Left lobe of liver (tissue), 2 donors: Measurements from ENCODE around the gene TARM1. TPM values are rescaled to one million over a fixed set of nuclear protein-coding genes. Genes with fewer than 3 reads are reported as not detected.
A peak's percentile ranks its signal among the peaks of the same experiment; 100 is the strongest.
"Not testable (repeated sequence)": the region's sequence is repeated elsewhere in the genome, so short reads cannot be mapped to it uniquely, and the experiment has no call there.

ENCODE experiments used
- ATAC-seq: fragments of 200-7000 bp; cut with Tn5 transposase; one replicate; pipeline ENCODE4 v1.9.1; 2020; ENCODE audit warnings: mild to moderate bottlenecking, moderate library complexity
- DNase-seq: peaks from one replicate; pipeline ENCODE4 v3.0.0-alpha.2; 2020; ENCODE audit warnings: low spot score
- total RNA-seq: library from RNA; stranded (reverse); gene quantifications from one replicate; pipeline ENCODE4 v1.2.1, GENCODE V29; 2021
- donor health status: DM: no; HTN: no; CAD: no; lungs with moderate emphysema.
- donor health status: DM: no; HTN: yes; CAD: no.

Gene TARM1
- total RNA-seq, 1 donor from 2014 or later = not detected

- ATAC-seq (no peak), DNase-seq (no peak)
Measured at GRCh38 chr19:54100561-54100960, 19.4 kb upstream of the TARM1 start, which contains the start of gene OSCAR. Gene OSCAR (minus strand): TSS chr19:54100803. CDS start chr19:54100792, 11 bp downstream.

- not testable (repeated sequence) for DNase-seq, ATAC-seq
Measured at GRCh38 chr19:54099903-54100255, 18.7 kb upstream of the TARM1 start.

- ATAC-seq = no peak
- no peak for DNase-seq
Measured at GRCh38 chr19:54099190-54099902, 18.2 kb upstream of the TARM1 start.

- ATAC-seq = peak; percentile 33
- DNase-seq = no peak
Measured at GRCh38 chr19:54096617-54097106, 15.5 kb upstream of the TARM1 start.

GRCh38 chr19:54095859-54096616 lies 14.9 kb upstream of the TARM1 start:
- peak; percentile 78 for ATAC-seq
- not testable (repeated sequence) for DNase-seq

GRCh38 chr19:54095136-54095858 lies 14.1 kb upstream of the TARM1 start:
- ATAC-seq = no peak
- DNase-seq = no peak

GRCh38 chr19:54094426-54095000 lies 13.3 kb upstream of the TARM1 start:
- DNase-seq (no peak), ATAC-seq (no peak)

GRCh38 chr19:54084410-54084809 lies 3.2 kb upstream of the TARM1 start:
- DNase-seq (no peak), ATAC-seq (no peak)

- DNase-seq (no peak), ATAC-seq (no peak)
Measured at GRCh38 chr19:54077334-54077733, 3.8 kb downstream of the TARM1 start.

GRCh38 chr19:54074851-54075250 lies 6.3 kb downstream of the TARM1 start:
- DNase-seq (no peak), ATAC-seq (no peak)

- DNase-seq = no peak
- ATAC-seq = no peak
Measured at GRCh38 chr19:54073829-54074228, 7.3 kb downstream of the TARM1 start.

GRCh38 chr19:54069470-54069869 lies 11.7 kb downstream of the TARM1 start:
- no peak for ATAC-seq
- DNase-seq = no peak

GRCh38 chr19:54063350-54064116 lies 17.6 kb downstream of the TARM1 start, which contains the start of gene VSTM1:
Gene VSTM1 (minus strand): TSS chr19:54063897. CDS start chr19:54063777, 120 bp downstream.
- ATAC-seq = no peak
- no peak for DNase-seq

- DNase-seq (no peak), ATAC-seq (peak; percentile 49)
Measured at GRCh38 chr19:54062643-54063042, 18.5 kb downstream of the TARM1 start.

GRCh38 chr19:54047616-54048015 lies 33.5 kb downstream of the TARM1 start:
- DNase-seq (no peak), ATAC-seq (no peak)

- no peak for DNase-seq
- no peak for ATAC-seq
Measured at GRCh38 chr19:54045771-54046170, 35.4 kb downstream of the TARM1 start.

GRCh38 chr19:54042989-54043388 lies 38.2 kb downstream of the TARM1 start:
- no peak for ATAC-seq
- DNase-seq = no peak

GRCh38 chr19:54041969-54042606 lies 39.1 kb downstream of the TARM1 start:
- DNase-seq = no peak
- ATAC-seq = no peak

GRCh38 chr19:54040003-54040402 lies 41.2 kb downstream of the TARM1 start:
- DNase-seq = no peak

GRCh38 chr19:54036542-54036941 lies 44.6 kb downstream of the TARM1 start:
- not testable (repeated sequence) for ATAC-seq, DNase-seq

More at GRCh38 chr19:54040003-54040402, 41.2 kb downstream of the TARM1 start:
- ATAC-seq = no peak
